GM19043 (cell line): ENCODE data around the gene DRG2.

Experiments
- ATAC-seq: cut with Tn5 transposase; IDR thresholded peaks from one replicate; pipeline ENCODE4 v1.9.1; 2021; ENCODE audit warnings: low read depth; ENCODE audit not compliant: unreplicated experiment

DRG2 gene

GRCh38 chr17:18074566-18075272 lies 13.0 kb upstream of the DRG2 start:
- no peak for ATAC-seq

- ATAC-seq, result no peak
Observed at GRCh38 chr17:18076936-18077335, 10.8 kb upstream of the DRG2 start.

GRCh38 chr17:18079543-18079942 lies 8.2 kb upstream of the DRG2 start:
- no peak for ATAC-seq

- ATAC-seq, result no peak
Observed at GRCh38 chr17:18084256-18084655, 3.5 kb upstream of the DRG2 start.

GRCh38 chr17:18089613-18090012 lies 1.9 kb downstream of the DRG2 start:
- ATAC-seq, result no peak

- no peak for ATAC-seq
Observed at GRCh38 chr17:18093616-18094408, 6.1 kb downstream of the DRG2 start.

- no peak for ATAC-seq
Observed at GRCh38 chr17:18094409-18094807, 6.7 kb downstream of the DRG2 start.

- ATAC-seq, result no peak
Observed at GRCh38 chr17:18099516-18099915, 11.8 kb downstream of the DRG2 start.

GRCh38 chr17:18100616-18101015 lies 12.9 kb downstream of the DRG2 start:
- ATAC-seq, result no peak

GRCh38 chr17:18101828-18102227 lies 14.1 kb downstream of the DRG2 start:
- no peak for ATAC-seq

- ATAC-seq, result no peak
Observed at GRCh38 chr17:18102640-18103039, 14.9 kb downstream of the DRG2 start.

- no peak for ATAC-seq
Observed at GRCh38 chr17:18105027-18105426, 17.3 kb downstream of the DRG2 start.

GRCh38 chr17:18105595-18105994 lies 17.8 kb downstream of the DRG2 start:
- no peak for ATAC-seq

GRCh38 chr17:18106211-18106610 lies 18.5 kb downstream of the DRG2 start:
- ATAC-seq, result no peak

- no peak for ATAC-seq
Observed at GRCh38 chr17:18107061-18107790, 19.5 kb downstream of the DRG2 start.

GRCh38 chr17:18107971-18108370 lies 20.2 kb downstream of the DRG2 start:
- ATAC-seq, result no peak

GRCh38 chr17:18108401-18109312 lies 20.9 kb downstream of the DRG2 start, which contains the start of gene MYO15A:
Gene MYO15A, plus strand, starts transcription at chr17:18108756. Its CDS starts 10,045 bp downstream, at chr17:18118801.
- no peak for ATAC-seq

GRCh38 chr17:18109935-18110485 lies 22.3 kb downstream of the DRG2 start:
- ATAC-seq, result no peak

- ATAC-seq, result no peak
Observed at GRCh38 chr17:18110636-18111145, 22.9 kb downstream of the DRG2 start.
